NCI-H2029 (cell line): ENCODE data around the gene MGAT2.
"Not testable (repeated sequence)": the region's sequence is repeated elsewhere in the genome, so short reads cannot be mapped to it uniquely, and the experiment has no call there.

Experiments used
- DNase-seq: peaks from one replicate; lab custom pipeline; 2025; lab: John Stamatoyannopoulos, UW

The MGAT2 gene

GRCh38 chr14:49620182-49621113 is at the start of gene MGAT2, which contains the start of gene RPL36AL:
MGAT2 (plus strand) TSS chr14:49620799; CDS start chr14:49621269, 470 bp downstream.
RPL36AL (minus strand) TSS chr14:49620626; CDS start chr14:49619104, 1,522 bp downstream.
- DNase-seq: peak; percentile 99

DNA sequence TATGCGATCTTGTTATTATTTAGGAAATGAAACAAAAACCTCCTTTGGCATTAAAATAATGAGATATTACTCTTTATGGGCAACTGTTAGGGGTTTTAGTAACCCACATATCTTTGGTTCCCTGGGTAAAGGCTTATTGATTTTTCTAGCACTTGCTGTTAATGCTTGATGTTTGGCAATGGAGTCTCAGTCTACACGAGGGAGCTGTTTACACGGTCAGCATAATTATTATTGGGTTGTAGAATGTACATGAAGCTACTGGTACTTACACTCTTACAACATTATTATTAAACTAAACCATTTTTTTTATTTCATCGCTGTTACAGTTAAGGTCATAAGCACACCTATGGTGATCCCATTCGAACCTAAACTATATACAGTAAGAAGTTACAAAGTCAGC is 46.6 kb upstream of the MGAT2 start:
- DNase-seq: no peak

GRCh38 chr14:49578141-49578540 is 42.5 kb upstream of the MGAT2 start:
- DNase-seq: no peak

- DNase-seq: no peak
These were observed 40.8 kb upstream of the MGAT2 start for GRCh38 chr14:49579841-49580240.

- no peak for DNase-seq
These were observed 39.1 kb upstream of the MGAT2 start for GRCh38 chr14:49581209-49582112.

DNA sequence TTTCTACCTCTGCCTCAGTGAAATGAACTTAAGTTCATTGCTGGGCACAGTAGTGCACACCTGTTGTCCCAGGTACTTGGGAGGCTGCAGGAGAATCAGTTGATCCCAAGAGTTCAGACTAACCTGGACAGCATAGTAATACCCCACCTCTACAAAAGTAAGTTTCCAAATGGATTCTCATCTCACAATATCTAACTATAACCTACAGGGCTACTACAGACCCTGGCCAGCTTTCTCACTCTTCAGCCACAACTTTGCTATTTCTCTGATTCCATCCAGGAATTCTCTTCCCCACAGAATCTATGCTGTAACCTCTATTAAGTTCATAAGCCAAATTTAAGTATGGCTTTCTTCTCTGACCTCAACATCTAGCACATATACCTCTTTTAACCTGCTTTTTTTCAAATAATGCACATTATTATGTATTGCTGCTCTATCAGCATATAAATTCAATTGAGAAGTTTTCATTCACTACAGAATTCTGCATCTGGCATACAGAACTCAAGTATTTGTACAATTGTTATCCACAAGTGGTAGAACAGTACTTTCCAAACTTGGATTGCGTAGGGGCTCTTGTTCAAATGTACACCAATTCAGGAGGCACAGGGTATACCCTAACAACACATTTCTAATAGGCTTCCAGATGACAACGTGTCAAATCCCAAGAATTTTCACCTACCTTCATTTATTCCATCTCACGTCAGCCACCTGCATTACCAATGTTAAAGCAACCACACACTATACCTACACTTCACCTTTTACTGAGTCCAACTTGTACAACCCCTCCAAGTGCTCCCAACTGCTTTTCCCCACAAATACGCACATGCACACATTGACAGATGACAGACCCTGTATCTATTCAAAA is 38.3 kb upstream of the MGAT2 start:
- no peak for DNase-seq

GRCh38 chr14:49583629-49584028 is 37.0 kb upstream of the MGAT2 start:
- DNase-seq: no peak

- DNase-seq: no peak
These were observed 36.5 kb upstream of the MGAT2 start for GRCh38 chr14:49584058-49584457.

DNA sequence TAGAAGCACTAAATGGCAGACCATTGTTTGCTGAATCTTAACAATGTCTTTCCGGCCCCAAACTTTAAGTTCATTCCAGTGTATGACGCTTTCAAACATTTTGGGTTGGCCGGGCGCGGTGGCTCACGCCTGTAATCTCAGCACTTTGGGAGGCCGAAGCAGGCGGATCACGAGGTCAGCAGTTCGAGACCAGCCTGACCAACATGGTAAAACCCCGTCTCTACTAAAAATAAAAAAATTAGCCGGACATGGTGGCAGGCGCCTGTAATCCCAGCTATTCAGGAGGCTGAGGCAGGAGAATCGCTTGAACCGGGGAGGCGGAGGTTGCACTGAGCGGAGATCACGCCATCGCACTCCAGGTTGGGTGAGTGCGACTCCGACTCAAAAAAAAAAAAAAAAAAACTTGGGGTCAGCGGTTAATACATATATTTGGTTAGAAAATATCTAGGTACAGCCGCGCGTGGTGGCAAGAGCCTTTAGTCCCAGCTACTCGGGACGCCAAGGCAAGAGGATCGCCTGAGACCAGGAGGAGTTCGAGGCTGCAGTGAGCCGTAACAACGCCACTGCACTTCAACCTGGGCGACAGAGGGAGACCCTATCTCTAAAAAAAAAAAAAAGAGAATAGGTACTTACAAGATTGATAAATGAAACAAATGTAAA is 35.5 kb upstream of the MGAT2 start:
- not testable (repeated sequence) for DNase-seq

- DNase-seq: peak; percentile 99
These were observed 34.6 kb upstream of the MGAT2 start, which contains the start of gene RPS29 for GRCh38 chr14:49585803-49586672. RPS29 (minus strand) TSS chr14:49586380; CDS start chr14:49586346, 34 bp downstream.

GRCh38 chr14:49586673-49587460 is 33.7 kb upstream of the MGAT2 start:
- peak; percentile 70 for DNase-seq

- no peak for DNase-seq
These were observed 31.2 kb upstream of the MGAT2 start for GRCh38 chr14:49589387-49589786.

- DNase-seq: no peak
These were observed 27.6 kb upstream of the MGAT2 start for GRCh38 chr14:49593016-49593415.

- no peak for DNase-seq
These were observed 26.1 kb upstream of the MGAT2 start for GRCh38 chr14:49594347-49595091.

- no peak for DNase-seq
These were observed 22.5 kb upstream of the MGAT2 start for GRCh38 chr14:49598189-49598484.

DNA sequence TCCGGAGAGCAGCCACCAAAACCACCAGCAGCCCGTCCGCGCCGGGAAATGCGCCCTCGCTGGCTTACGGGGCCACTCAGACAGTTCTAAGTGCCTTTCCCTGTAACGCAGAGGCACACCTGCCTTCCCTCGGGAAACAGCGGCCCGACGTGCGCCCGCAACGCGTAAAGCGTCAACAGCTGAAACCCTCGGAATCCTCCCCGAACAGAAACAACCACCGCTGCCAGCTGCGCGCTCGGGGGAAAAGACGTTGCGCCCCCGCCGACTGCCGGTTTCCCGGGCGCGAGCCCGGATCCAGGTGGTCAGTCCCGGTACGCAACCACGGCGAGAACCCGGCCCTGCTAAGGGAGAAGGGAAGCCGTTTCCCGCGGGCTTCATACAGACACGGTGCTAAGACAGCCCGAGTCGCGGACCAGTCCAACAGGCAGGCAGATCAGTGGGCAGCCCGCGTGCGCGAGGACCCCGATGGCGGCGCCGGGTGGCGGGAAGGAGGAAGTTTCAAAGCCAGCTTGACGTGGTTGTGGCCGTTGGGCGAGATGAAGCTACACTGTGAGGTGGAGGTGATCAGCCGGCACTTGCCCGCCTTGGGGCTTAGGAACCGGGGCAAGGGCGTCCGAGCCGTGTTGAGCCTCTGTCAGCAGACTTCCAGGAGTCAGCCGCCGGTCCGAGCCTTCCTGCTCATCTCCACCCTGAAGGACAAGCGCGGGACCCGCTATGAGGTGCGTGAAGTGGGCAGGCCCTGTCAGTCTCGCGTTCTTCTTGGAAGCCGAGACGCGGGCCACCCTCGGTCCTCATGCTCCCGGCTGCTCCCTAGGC is 21.9 kb upstream of the MGAT2 start, which contains the start of gene LRR1:
LRR1 (plus strand) TSS at position 456 of the 816 bp plus-strand sequence; CDS start at position 537, 81 bp downstream.
- DNase-seq: peak; percentile 92

- no peak for DNase-seq
These were observed 13.0 kb upstream of the MGAT2 start for GRCh38 chr14:49607583-49607982.

- no peak for DNase-seq
These were observed 8.3 kb upstream of the MGAT2 start for GRCh38 chr14:49612251-49612650.
